ENCODE results near the gene RNF168. TPM values are rescaled to one million over a fixed set of nuclear protein-coding genes. Genes with fewer than 3 reads are reported as not detected.
"Not testable (repeated sequence)": the region's sequence is repeated elsewhere in the genome, so short reads cannot be mapped to it uniquely, and the experiment has no call there.

Gene RNF168
- polyA plus RNA-seq, 1 donor (not counting 4 experiments of a cell fraction or from before 2014, with no cell fraction given), result 7.2 TPM

DNA sequence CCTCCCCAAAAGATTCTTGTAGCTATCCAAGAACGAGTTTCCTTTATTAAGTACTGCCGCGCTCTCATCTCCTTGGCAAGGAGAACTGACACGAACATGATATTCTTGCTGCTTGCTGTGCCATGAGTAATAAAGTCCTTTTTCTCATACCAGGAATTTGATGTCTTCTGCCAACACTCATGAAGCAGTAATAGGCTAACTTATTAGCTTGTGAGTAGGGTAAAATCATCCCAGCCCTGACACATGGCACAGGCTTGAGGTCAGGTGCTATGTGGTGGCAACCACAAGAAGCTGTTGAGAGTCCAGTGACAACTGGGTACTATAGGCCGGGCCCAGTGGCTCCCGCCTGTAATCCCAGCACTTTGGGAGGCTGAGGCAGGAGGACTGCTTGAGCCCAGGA is 48.6 kb downstream of the RNF168 start:
- DNase-seq (ENCODE audit: low read depth, low spot score) (no peak), FAIRE-seq (no peak)
- Histone ChIP-seq H3K9me3 (ENCODE audit: control insufficient read depth, low read depth, low read length) (no peaks in the 10 kb centered on the region), H3K36me3 (ENCODE audit: control insufficient read depth in 2 of 2, extremely low read depth in 1 of 2, insufficient read depth in 2 of 2, low read length in 2 of 2) (no peaks in the 10 kb centered on the region), H3K9me1 (ENCODE audit: control insufficient read depth, extremely low read depth, insufficient read depth, low read length) (no peaks in the 10 kb centered on the region), H3K27me3 (ENCODE audit: control insufficient read depth, extremely low read depth, insufficient read depth, low read length) (no peaks in the 10 kb centered on the region), H3K4me2 (ENCODE audit: control insufficient read depth, extremely low read depth, insufficient read depth, low read depth, low read length) (no peak overlapping the region), H2AFZ (ENCODE audit: control insufficient read depth, low read length) (no peak overlapping the region), H4K20me1 (ENCODE audit: control insufficient read depth, extremely low read depth, insufficient read depth, low read length) (no peaks in the 10 kb centered on the region), H3K9ac (ENCODE audit: control insufficient read depth, extremely low read depth, insufficient read depth, low read length) (no peak overlapping the region), H3K79me2 (ENCODE audit: control insufficient read depth, insufficient read depth, low read length) (no peaks in the 10 kb centered on the region), H3K27ac (ENCODE audit: control insufficient read depth, insufficient read depth, low read length) (no peak overlapping the region), H3K4me1 (ENCODE audit: control insufficient read depth, extremely low read depth, insufficient read depth, low read length) (no peaks in the 10 kb centered on the region), H3K4me3 (ENCODE audit: control insufficient read depth in 2 of 3, extremely low read depth in 1 of 3, insufficient read depth in 2 of 3, low read depth in 1 of 3, low read length in 3 of 3) (no peak overlapping the region)
- TF ChIP-seq EZH2 (IDR thresholded peaks at IDR 0.05; ENCODE audit: low read length) (no peak), CTCF (optimal IDR thresholded peaks at IDR 0.05 in 1 of 3, IDR thresholded peaks at IDR 0.05 in 1 of 3, conservative IDR thresholded peaks at IDR 0.05 in 1 of 3; ENCODE audit: extremely low read depth in 1 of 3, insufficient read depth in 2 of 3, low read length in 3 of 3) (no peak)
- dilution Hi-C loops (cut with MboI; ENCODE audit: extremely low pct_ligation_motif_present, low sequenced_read_pairs), result no loop called here

GRCh38 chr3:196445391-196445790 is 58.2 kb downstream of the RNF168 start:
- H3K4me2 ChIP-seq (ENCODE audit: control insufficient read depth, extremely low read depth, insufficient read depth, low read depth, low read length); H3K27ac ChIP-seq (ENCODE audit: control insufficient read depth, insufficient read depth, low read length); H3K4me3 ChIP-seq (ENCODE audit: control insufficient read depth in 2 of 3, extremely low read depth in 1 of 3, insufficient read depth in 2 of 3, low read depth in 1 of 3, low read length in 3 of 3); H3K9me1 ChIP-seq (ENCODE audit: control insufficient read depth, extremely low read depth, insufficient read depth, low read length); H2AFZ ChIP-seq (ENCODE audit: control insufficient read depth, low read length); DNase-seq (ENCODE audit: low read depth, low spot score); dilution Hi-C loops (cut with MboI; ENCODE audit: extremely low pct_ligation_motif_present, low sequenced_read_pairs); FAIRE-seq; H3K79me2 ChIP-seq (ENCODE audit: control insufficient read depth, insufficient read depth, low read length); H3K27me3 ChIP-seq (ENCODE audit: control insufficient read depth, extremely low read depth, insufficient read depth, low read length); H3K36me3 ChIP-seq (ENCODE audit: control insufficient read depth in 2 of 2, extremely low read depth in 1 of 2, insufficient read depth in 2 of 2, low read length in 2 of 2); H3K9ac ChIP-seq (ENCODE audit: control insufficient read depth, extremely low read depth, insufficient read depth, low read length); H3K4me1 ChIP-seq (ENCODE audit: control insufficient read depth, extremely low read depth, insufficient read depth, low read length); H4K20me1 ChIP-seq (ENCODE audit: control insufficient read depth, extremely low read depth, insufficient read depth, low read length); H3K9me3 ChIP-seq (ENCODE audit: control insufficient read depth, low read depth, low read length): not testable (repeated sequence)
- TF ChIP-seq CTCF (optimal IDR thresholded peaks at IDR 0.05 in 1 of 3, IDR thresholded peaks at IDR 0.05 in 1 of 3, conservative IDR thresholded peaks at IDR 0.05 in 1 of 3; ENCODE audit: extremely low read depth in 1 of 3, insufficient read depth in 2 of 3, low read length in 3 of 3), result peak in 2 of 3 experiments; percentile 9 to 13
